Raji (cell line): ENCODE measurements around the gene ZBED5.

ENCODE experiments used
- POLR2A ChIP-seq: IDR thresholded peaks from 2 replicates; pipeline ENCODE4 v1.6.1; 2011; ENCODE audit warnings: low read depth, low read length, control low read depth; ENCODE audit not compliant: insufficient read depth

Gene ZBED5

DNA sequence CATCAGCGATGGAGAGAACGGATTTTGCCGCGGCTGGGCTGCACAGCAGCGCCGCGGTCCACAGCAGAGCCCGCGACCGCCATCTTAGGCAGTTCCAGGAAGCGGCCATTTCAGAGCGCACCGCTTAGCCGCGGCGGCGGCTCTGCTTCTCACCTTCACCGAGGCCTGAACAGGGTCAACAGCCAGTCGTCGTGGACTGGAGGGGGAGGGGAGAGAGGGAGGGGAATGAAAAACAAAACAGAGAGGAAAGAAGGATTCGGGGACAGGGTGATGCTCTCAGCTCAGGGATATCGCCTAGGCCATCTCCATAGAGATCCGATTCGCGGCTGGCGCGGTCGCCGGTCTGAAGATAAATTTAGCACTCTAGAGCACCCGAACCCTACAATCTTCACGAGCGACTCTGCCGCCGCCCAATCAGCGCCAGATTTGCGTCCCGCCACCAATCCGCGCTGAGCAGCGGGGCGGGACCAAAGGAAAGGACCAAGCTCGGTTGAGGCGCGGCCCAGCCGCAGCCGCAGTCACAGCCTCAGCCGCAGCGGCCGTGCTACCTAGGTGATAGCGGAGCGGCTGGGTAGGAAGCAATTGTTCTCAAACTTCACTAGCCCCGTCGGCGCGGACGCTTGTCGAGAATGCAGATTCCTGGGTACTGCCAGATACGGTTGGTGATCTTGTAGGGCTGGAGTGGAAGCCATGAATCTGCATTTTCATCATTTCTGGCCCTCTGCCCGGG is at the start of gene ZBED5:
Gene ZBED5, minus strand, starts transcription at position 345 of the 730 bp plus-strand sequence. CDS start 3,108 bp downstream, outside the sequence.
- peak; percentile 94 for TF ChIP-seq POLR2A

DNA sequence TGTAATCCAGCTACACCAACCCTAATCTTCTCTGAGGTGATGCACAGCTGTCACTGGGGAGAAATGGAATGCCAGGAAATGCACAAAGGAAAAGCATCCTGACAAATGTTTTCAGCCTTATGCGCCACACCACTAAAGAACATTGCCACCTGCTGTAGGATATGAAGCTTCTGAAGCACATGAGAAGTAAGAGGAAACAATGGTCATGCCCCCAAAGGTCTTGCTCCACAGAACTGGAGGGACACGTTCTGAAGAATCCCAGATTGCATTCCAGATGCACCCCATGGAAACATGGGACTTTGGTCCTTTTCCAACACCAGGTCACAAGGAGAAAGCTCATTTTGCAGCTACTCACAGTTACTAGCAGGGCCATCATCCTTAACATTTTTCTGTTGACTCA is 48.7 kb upstream of the ZBED5 start:
- no peak for TF ChIP-seq POLR2A

DNA sequence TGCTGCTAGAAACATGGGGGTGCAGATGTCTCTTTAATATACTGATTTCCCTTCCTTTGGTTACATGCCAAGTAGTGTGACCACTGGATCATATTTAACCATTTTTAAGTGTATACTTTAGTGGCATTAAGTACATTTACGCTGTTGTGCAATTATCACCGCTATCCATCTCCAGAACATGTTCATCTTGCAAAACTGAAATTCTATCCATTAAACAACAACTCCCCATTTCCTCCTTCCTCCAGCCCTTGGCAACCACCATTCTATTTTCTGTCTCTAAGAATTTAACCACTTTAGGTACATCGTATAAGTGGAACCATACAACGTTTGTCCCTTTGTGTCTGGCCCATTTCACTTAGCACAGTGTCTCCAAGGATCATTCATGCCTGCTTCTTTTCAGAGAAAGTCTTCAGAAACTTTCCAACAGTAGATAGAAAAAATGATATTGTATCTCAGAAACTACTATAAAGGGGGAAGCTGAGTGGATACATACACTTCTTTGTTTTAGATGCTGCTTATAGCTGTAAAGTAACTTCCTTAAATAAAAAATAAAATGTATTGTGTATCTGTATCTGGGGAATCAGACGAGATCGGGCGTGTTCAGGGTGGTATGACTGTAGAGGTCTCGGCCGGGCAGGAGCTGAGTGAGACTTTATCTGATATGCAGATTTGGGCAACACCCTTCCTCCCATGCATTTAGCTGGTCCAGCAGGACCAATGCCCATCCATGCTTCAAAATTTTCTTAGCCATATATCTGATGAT is 44.6 kb upstream of the ZBED5 start:
- TF ChIP-seq POLR2A, result no peak

DNA sequence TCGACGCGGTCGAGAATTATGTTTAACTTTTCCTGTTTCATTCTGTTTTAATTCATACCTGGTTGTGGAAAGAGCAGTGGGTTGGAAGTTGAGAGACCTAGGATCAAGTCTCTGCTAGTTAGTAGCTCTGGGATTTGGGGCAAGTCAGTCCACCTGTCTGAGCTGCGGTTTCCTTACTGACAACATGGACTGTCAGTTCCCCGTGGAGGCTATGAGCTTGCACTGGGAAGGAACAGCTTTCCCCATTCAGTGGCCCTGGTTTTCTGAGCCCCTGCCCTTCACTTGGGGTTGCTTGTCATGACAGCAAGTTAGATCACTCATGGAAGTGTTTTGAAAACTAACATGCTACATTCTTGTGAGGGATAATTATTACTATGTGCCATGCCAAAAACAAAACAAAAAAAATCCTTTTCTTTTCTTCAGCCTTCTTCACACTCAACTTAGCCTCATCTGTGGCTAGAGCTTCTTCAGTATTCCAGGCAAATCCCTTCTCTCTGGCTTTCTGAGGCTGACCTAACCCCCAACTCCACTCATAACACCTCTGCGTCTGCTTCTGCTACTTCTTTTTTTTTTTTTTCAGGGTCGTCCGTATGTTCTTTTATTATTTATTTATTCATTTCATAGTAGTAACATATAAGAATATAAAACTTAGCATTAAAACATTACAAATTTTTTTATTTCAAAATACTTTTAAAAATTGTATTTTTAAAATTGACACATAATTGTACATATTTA is 43.0 kb upstream of the ZBED5 start:
- no peak for TF ChIP-seq POLR2A

- TF ChIP-seq POLR2A, result no peak
Observed at GRCh38 chr11:10899121-10899830, 41.4 kb upstream of the ZBED5 start.

GRCh38 chr11:10898763-10899025 is 40.8 kb upstream of the ZBED5 start:
- TF ChIP-seq POLR2A, result no peak

- TF ChIP-seq POLR2A, result no peak
Observed at GRCh38 chr11:10898003-10898762, 40.3 kb upstream of the ZBED5 start.

DNA sequence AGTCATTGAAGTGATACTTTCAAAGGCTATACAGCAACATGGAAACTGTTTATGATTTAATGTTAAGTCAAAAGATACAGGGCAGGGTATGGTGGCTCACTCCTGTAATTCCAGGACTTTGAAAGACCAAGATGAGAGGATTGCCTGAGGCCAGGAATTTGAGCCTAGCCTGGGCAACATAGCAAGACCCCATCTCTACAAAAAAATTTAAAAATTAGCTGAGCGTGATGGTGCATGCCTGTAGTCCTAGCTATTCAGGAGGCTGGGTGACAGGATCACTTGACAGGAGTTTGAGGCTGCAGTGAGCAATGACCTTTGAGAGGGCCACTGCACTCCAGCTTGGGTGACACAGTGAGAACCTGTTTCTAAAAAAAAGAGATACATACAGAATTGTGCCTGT is 39.3 kb upstream of the ZBED5 start:
- no peak for TF ChIP-seq POLR2A

GRCh38 chr11:10896493-10896892 is 38.6 kb upstream of the ZBED5 start:
- TF ChIP-seq POLR2A, result no peak

GRCh38 chr11:10895285-10895684 is 37.4 kb upstream of the ZBED5 start:
- no peak for TF ChIP-seq POLR2A

- no peak for TF ChIP-seq POLR2A
Observed at GRCh38 chr11:10894666-10895065, 36.8 kb upstream of the ZBED5 start.

GRCh38 chr11:10893714-10894151 is 35.9 kb upstream of the ZBED5 start:
- no peak for TF ChIP-seq POLR2A

- no peak for TF ChIP-seq POLR2A
Observed at GRCh38 chr11:10892250-10892649, 34.4 kb upstream of the ZBED5 start.

DNA sequence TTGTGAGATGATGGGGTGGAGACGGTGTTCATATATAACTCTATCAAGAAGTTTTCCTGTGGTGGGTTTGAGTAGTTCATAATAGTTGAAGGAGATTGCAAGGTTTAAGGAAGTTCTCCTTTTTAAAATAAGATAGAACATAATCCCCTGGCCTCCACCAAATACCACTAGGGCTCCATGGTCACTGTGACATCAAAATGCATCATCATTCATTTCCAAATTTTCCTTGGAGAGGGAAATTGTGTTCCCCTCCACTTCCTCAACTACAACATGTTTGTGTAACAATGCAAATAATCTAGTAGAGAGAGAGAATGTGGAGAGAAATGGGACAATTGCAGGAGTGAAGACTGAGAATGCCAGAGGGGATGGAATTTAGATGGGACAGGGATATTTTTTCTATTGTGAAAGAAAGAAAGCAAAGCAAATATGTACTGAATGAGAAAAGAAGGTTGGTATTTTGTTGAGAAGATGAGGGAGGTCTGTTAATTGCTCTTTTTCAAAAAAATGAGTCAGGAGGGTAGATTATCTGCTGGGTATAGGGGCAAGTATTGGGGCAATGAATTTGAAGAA is 33.4 kb upstream of the ZBED5 start:
- no peak for TF ChIP-seq POLR2A

- TF ChIP-seq POLR2A, result no peak
Observed at GRCh38 chr11:10887307-10887706, 29.5 kb upstream of the ZBED5 start.
